HG03342 (cell line): ENCODE results near the gene ZNF891.

Experiments
- ATAC-seq: cut with Tn5 transposase; IDR thresholded peaks from one replicate; pipeline ENCODE4 v1.9.1; 2021; ENCODE audit warnings: mild to moderate bottlenecking, moderate library complexity; ENCODE audit not compliant: unreplicated experiment

Gene ZNF891

DNA sequence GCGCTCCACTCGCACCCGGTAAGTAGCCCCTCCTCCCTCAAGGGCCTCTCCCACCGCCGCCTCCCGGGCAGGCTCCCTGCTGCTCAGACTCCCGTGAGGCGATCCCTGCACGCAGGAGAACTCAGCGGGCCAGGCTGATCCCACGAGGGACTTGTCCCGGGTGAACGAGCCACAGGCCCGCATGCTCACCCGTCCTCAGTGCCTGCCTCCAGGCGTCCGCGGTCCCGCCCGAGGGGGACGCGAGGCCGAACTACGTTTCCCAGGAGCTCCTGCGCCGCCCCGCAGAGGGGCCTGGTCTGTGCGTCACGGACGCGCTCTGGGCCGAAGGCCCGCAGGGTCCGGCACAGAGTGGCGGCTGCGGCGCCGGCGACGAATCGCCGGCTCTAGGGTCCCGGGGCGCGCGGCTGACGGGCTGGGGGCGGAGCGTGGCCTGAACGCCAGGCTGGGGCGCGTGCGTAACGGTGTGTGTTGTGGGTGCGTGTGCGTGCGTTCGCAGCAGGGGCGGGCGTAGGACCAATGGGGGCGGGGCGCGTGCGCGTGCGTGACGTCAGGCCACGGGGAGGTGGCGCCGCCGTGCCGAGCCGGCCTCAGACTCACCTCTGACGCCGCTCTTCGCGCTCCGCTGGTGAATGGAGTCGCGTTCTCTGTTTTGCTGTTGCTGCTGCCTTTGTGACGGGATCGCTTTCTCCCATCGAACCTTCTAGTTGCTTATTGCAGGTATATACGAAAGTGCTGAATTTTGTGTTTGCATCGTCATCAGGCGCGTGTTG, at the start of gene ZNF891, which contains the start of gene ZNF10:
Gene ZNF891 (minus strand): TSS at position 237 of the 770 bp plus-strand sequence. CDS start 8,356 bp downstream, outside the sequence.
Gene ZNF10 (plus strand): TSS at position 590 of the 770 bp plus-strand sequence. CDS start 13,866 bp downstream, outside the sequence.
- peak; percentile 88 for ATAC-seq

DNA sequence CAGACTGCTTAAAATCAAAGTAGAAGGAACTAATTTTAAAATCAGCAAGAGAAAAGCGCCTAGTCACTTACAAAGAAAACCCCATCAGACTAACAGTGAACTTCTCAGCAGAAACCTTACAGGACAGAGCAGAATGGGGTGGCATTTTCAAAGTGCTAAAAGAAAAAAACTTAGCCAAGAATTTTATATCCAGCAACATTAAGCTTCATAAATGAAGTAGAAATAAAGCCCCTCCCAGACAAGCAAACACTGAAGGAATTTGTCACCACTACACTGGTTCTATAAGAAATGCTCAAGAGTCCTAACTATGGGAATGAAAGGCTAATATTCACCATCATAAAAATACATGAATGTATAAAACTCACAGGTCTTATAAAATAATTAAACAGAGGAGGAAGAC, 44.8 kb upstream of the ZNF891 start:
- ATAC-seq, result no peak

DNA sequence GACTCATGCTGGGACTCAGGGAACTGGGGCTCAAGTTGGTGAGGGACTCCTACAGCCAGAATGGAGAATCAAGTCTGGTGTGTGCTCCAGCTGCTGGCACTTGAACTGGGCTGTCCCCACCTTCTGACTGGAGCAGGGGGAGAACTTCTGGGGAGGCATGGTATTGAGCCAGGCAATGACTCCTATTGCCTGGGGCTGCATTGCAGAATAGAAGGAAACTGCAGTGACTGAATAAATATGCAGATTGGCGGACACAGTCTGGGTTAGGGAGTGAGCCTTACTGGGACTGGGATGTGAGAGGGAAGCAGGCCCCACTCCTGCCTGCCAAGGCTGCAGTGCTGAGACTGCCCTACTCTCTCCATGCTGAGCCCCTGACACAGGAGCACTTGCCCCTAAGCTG, 42.4 kb upstream of the ZNF891 start:
- ATAC-seq, result no peak

DNA sequence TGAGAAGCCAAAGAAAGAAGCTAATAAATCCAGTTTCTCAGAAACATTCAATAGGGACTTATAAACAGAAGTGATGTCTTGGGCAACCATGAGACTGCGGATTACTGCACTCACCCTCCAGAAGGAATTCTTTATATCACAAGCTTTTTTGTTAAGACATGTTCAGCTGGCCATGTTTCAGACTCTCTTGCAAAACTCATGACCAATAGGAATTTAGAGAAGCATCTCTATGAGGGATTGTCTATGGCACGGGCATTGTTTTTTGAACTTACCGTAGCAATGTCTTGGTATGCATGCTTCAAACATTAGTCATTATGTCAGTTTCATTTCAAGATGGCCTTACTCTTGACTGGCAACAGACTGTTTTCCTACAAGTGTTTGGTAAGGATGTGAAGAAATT, 35.7 kb upstream of the ZNF891 start:
- no peak for ATAC-seq

DNA sequence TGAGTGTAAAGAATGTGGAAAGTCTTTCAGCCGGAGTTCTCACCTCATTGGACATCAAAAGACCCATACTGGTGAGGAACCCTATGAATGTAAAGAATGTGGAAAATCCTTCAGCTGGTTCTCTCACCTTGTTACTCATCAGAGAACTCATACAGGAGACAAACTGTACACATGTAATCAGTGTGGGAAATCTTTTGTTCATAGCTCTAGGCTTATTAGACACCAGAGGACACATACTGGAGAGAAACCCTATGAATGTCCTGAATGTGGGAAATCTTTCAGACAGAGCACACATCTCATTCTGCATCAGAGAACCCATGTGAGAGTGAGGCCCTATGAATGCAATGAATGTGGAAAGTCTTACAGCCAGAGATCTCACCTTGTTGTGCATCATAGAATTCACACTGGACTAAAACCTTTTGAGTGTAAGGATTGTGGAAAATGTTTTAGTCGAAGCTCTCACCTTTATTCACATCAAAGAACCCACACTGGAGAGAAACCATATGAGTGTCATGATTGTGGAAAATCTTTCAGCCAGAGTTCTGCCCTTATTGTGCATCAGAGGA, 26.1 kb upstream of the ZNF891 start:
- ATAC-seq, result no peak

DNA sequence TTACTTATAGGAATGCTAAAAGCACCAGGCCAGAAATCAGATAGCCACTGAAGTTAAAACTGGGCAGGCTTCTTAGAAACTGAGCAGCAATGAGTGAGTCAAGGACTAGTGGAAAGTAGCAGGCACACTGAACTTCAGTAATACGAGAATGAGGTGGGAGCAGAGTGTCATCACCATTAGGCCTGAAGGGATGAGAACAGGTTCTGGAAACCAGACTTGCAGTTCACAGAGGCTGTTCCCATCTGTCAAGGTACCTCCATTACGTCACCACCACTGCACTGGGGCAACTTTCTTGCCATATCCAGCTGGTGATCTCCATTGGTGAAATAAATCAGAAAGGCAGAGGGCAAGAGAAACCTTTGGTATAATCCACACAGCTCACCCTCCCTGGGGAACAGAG, 15.9 kb upstream of the ZNF891 start:
- ATAC-seq, result no peak

DNA sequence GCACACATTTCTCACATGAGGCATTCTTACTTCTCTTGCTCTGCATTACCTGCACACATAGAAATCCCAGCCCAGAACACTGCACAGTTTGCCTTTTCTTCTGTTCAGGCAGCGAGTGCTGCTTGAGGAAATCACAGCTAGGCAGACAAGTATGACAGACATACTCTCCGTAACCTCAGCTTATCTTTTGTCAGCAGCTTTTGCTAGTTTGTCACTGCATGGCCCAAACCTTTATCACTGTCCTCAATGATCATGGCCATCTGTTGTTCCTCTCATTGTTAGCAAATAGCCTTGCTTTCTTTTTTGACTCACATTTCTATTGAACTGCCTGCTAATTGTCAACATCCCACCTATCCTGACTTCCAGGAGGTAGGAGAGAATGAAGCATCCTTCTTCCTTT, 5.7 kb upstream of the ZNF891 start:
- ATAC-seq, result no peak

DNA sequence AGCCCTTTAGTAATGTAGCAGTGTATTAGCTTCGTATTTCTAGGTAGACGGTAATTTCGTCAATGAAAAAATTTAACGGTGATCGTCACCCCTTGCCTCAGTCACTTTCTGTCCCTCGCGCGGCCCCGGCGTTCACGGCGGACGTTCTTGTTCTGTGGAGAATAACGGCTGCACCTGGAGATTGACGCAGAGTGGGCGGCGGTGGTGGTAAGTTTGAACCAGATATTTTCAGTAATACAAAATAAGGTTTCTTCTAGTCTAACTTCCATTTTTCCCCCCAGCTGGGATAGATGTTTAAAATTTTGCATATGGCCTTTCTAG, 694 bp upstream of the ZNF891 start:
- ATAC-seq, result peak; percentile 6

DNA sequence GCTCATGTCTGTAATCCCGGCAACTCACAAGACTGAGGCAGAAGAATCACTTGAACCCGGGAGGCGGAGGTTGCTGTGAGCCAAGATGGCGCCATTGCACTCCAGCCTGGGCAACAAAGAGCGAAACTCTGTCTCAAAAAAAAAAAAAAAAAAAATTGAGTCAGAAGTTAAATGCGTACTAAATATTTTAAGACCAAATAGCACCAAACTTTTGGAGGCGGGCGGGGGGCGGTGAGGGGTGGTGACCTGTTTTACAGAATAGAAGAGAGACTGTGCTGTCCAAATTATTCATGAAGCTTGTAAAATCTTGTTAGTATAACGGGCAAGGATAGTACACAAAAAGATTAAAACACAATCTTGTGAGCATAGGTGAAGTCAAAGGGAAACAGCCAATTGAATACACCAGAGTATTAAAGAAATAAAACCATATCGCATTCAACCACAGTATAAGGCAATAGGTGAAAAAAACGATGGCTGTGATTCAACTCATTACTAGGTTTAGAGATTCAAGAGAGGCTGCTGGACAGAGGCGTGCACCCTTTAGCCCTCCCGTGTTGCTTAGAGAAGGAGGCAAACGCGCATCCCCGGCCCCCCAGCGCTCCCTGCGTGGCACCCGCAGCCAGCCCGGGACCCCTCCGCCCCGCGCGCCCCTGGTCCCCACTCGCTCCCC, 571 bp downstream of the ZNF891 start:
- ATAC-seq, result no peak

DNA sequence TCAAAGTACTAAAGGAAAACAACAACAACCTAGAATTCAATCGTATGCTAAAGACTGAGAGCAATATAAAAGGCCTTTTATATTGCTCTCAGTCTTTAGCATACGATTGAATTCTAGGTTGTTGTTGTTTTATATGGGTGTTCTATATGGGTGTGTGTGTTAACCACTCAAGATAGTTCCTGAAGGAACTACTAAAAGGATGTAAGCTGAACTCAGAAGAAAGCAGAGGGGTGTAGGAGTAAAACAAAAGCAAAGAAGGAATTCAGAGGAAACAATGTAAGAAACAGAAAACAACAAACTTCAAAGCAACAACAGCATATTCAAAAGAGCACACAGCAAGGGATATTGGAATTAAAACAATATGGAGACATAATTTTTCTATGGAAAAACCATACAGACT, 5.4 kb downstream of the ZNF891 start:
- ATAC-seq, result no peak

DNA sequence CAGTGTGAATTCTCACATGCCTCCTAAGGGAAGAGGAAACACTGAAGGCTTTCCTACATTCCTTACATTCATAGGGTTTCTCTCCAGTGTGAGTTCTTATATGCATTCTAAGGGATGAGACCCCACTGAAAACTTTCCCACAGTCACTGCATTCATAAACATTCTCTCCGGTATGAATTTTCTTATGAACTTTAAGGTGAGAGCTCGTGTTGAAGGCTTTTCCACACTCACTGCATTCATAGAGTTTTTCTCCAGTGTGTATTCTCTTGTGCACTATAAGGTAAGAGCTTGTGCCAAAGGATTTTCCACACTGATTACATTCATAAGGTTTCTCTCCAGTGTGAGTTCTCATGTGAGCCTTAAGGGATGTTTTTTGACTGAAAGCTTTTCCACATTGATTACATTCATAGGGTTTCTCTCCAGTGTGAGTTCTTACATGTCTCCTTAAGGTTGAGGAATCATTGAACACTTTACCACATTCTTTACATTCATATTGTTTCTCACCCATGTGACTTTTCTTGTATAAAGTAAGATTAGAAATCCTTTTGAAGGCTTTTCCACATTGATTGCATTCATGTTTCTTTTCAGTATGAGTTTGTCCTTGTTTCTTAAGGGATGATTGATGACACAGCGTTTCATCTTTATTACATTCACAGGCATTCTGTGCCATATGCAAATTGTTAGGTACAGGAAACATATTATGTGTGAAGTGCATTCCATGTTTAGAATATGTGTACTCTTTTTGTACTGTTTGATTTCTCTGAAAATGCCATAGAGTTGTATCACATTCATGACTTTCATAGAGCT, 9.5 kb downstream of the ZNF891 start:
- no peak for ATAC-seq

DNA sequence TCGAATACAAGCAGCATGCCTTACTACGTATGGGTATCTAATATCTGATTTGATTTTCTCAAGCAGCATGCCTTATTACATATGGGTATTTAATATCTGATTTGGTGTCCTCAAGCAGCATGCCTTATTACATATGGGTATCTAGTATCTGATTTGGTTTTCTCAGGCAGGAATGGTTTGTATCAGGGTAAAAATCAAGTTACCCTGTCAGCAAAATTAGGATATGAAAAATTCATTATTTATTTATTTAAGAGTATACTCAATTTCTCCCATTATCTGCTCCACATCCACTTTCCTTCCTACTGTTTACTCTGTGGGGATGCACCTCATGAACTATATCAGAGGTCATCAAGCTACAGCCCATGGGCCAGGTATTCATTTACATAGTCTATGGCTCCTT, 21.9 kb downstream of the ZNF891 start:
- ATAC-seq, result no peak

DNA sequence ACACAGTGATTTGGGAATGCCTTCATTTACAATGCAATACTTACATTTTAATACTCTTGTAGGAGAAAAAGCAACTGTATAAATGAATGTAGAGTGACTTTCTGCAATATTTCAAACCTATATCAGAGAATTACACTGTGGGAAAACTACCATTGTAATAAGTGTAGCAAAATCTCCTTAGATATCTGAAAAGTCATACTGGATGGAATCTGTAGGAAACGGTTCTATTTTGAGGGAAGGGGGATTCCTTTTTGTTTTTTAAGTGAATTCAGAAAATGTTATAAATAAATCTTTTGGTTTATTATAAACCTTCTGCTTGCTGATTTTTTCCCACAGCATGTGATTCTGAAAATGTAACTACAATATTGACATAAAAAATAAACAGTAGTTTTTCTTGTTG, 23.0 kb downstream of the ZNF891 start:
- no peak for ATAC-seq

DNA sequence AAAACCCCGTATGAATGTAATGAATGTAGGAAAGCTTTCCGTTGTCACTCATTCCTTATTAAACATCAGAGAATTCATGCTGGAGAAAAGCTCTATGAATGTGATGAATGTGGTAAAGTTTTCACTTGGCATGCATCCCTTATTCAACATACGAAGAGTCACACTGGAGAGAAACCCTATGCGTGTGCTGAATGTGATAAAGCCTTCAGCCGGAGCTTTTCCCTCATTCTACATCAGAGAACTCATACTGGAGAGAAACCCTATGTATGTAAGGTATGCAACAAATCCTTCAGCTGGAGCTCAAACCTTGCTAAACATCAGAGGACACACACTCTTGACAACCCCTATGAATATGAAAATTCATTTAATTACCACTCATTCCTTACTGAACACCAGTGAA, 23.8 kb downstream of the ZNF891 start:
- ATAC-seq, result no peak

DNA sequence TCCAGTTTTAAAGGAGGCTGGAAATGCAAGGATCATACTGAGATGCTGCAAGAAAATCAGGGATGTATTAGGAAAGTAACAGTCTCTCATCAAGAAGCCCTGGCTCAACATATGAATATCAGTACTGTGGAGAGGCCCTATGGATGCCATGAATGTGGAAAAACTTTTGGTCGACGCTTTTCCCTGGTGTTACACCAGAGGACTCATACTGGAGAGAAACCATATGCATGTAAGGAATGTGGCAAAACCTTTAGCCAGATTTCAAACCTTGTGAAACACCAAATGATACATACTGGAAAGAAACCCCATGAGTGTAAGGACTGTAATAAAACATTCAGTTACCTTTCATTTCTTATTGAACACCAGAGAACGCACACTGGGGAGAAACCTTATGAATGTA, 24.5 kb downstream of the ZNF891 start:
- no peak for ATAC-seq

DNA sequence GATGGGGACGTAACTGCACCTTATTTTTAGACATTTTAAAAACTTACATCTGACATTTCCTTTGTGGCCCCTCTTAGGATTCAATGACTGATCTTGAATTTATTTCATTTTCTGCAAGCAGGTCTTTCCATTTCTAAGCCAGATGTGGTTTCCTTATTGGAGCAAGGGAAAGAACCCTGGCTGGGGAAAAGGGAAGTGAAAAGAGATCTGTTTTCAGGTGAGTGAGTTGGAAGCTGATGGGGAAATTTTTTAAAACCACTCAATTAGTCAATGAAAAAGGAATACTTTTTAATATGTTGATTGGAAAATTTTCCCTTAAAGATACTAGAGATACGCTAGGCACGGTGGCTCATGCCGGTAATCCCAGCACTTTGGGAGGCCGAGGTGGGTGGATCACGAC, 46.7 kb downstream of the ZNF891 start:
- ATAC-seq, result no peak

DNA sequence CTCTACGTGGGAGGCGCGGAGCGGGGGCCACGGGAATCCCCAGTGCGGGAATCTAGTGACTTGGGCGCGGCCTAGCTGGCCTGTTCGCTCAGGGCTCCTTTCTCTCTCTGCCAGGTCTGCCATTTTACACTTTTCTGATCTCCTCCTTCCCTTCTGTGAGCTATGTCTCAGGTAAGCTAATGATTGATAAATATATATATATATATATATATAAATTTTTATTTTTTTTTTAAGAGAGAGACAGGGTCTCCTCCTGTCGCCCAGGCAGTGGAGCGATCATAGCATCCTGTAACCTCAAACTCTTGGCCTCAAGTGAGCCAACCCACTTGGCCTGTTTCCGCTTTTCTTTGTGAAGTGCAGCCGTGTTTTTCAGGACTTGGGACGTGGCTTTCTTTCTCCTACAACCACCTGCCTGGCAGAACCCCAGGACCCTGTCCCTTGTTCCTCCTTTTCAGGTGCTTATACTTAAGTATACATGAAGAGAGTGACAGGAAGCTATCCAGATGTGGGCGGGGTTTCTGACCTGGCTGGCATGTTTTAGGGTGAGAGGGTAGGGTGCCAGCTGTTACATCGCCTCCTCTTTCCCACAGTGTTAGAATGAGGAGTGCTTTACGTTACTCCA, 48.8 kb downstream of the ZNF891 start:
- ATAC-seq, result no peak

DNA sequence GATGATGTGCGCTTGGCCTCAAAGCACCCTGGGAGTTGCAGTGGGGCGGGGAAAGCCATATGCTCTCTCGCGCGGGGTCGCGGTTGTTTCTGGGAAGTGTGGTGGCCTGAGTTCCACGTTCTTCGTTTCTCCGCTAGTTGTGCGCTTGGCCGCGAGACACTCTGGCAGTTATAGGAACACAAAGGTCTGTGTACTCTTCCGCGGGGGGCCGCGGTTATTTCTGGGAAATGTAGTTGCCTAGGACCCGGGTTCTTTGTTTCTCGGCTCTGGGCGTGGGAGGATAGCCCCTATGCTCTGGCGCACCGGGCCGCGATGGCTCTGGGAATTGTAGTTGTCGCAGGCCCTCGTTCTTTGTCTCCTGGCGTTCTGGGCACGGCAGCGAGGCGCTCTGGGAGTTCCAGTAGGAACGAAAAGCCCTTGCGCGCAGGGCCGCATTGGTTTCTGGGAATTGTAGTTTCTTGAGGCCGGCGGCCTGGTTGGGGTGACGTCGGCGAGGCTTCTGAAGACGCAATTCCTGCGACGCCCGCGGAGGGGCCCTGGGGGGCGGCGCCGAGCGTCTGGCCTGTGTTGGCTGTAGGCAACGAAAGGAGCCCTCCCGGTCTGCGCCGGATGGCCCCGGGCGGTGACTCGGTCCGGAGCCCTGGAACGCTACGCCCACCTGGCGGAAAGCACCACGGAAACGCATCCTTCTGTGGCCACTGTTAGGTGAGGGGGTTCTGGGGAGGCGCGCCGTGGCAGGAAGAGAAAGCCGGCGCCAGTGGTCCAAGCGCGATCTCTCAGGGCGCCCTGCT, 49.5 kb downstream of the ZNF891 start, which contains the start of gene ZNF140:
Gene ZNF140 (plus strand): TSS at position 556 of the 791 bp plus-strand sequence. CDS start 398 bp downstream, outside the sequence.
- ATAC-seq, result peak; percentile 70

DNA sequence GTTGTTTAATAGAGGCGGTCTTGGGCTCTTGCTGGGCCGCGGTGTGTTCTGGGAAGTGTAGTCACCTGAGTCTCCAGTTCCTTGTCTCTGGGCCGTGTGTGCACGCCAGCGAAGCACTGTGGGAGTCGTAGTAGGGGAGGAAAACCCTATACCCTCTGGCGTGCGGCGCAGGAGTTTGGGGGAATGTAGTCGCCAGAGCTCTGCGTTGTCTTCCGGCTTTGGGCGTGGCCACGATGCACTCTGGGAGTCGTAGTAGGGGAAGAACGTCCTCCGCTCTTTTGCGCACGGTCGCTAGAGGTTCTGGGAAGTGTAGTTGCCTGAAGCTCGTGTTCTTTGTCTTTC, 50.1 kb downstream of the ZNF891 start:
- peak; percentile 74 for ATAC-seq

DNA sequence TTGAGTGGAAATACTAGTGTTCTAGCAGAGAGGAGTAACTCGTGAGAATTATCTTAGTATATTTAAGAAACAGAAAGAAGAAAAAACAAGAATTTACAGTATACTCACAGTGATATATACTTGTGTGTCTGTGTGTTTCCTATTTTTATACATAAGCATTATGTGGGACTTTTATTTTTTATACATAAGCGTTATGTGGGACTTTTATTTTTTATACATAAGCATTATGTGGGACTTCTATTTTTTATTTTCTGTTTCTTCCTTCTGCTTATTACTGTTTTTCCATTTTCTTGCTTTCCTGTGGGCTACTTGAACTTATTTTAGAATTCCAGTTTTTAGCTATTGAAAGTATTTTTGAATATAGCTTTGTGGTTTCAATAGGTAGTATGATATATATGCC, 56.2 kb downstream of the ZNF891 start:
- ATAC-seq, result no peak
